Measurements from ENCODE around the gene CCDC110. TPM values are rescaled to one million over a fixed set of nuclear protein-coding genes. Genes with fewer than 3 reads are reported as not detected.

CCDC110 gene
- total and polyA plus RNA-seq, 2 of the 13 experiments (the other 11 are each of a cell fraction or from before 2014, with no cell fraction given) = not detected

DNA sequence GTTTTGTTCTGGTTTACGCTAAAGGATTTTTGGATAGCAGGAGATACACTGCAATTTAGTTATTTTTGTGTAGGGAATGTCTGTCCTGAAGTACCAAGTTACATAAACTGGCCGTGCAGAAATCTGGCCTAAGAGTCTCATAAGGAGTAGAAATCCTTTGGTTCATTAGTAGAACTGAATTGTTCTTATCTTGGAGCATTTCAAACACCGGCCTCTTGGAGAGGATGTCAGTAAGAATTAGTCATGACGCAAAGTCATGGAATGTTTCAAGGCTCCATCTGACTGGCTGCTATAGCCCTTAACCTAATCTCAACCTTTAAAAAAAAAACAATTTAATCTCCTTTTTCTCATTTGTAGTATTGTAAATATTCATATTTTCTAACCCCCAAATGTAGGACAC is 48.6 kb upstream of the CCDC110 start:
- no peaks in the 10 kb centered on the region for H3K9me3 ChIP-seq (ENCODE audit: low read length)
- no peak overlapping the region for H2AFZ ChIP-seq (ENCODE audit: low read length)
- WGBS (ENCODE audit: low lambda C conversion rate) = 81% methylated on average over 4 of the region's 4 CpGs
- FAIRE-seq (no peak), ATAC-seq (no peak), DNase-seq (ENCODE audit: low spot score) (no peak)
- 0 out of 5 replicates have a peak, but pooled peaks cover 0 to 4% of the 10 kb centered on the region in 2 experiments for H3K36me3 ChIP-seq (replicated peaks in 1 of 2; ENCODE audit: control insufficient read depth in 1 of 2, insufficient read depth in 2 of 2, low read length in 2 of 2)
- in situ Hi-C loops (cut with HindIII; ENCODE audit: extremely low pct_ligation_motif_present, low pct_unique_long_range_greater_than_20kb) (no loop called here), intact Hi-C loops (cut with micrococcal nuclease; ENCODE audit: unreplicated experiment) (no loop called here)
- no TSS peak for BruUV-seq (replicated peaks)
- H3K27ac ChIP-seq (ENCODE audit: extremely low read length, insufficient read depth, low read length) = no peak overlapping the region
- H3K4me2 ChIP-seq (ENCODE audit: low read depth, low read length) = no peak overlapping the region
- H3K79me2 ChIP-seq (ENCODE audit: insufficient read depth, low read length) = no peaks in the 10 kb centered on the region
- H3K4me1 ChIP-seq (ENCODE audit: insufficient read depth, low read length) = no peaks in the 10 kb centered on the region
- POLR2A ChIA-PET = no interaction called here
- H3K9ac ChIP-seq (ENCODE audit: insufficient read depth, low read depth, low read length) = no peak overlapping the region
- H3K27me3 ChIP-seq (ENCODE audit: control insufficient read depth in 1 of 2, insufficient read depth in 2 of 2, low read length in 2 of 2) = no peaks in the 10 kb centered on the region; a peak in 1 of 5 replicates
- no peaks in the 10 kb centered on the region for H4K20me1 ChIP-seq (ENCODE audit: insufficient read depth, low read length)
- no peak overlapping the region for H3K4me3 ChIP-seq (replicated peaks in 1 of 3; ENCODE audit: insufficient read depth in 1 of 3, low read depth in 2 of 3, low read length in 3 of 3)
- TF ChIP-seq NFRKB (IDR thresholded peaks at IDR 0.05) = no peak
- no peak for TF ChIP-seq NFYB (CRISPR knock-in tag; IDR thresholded peaks at IDR 0.05)
- no peak for TF ChIP-seq ZBTB25 (CRISPR knock-in tag; IDR thresholded peaks at IDR 0.05)
- TF ChIP-seq FOSL1 (CRISPR knock-in tag; IDR thresholded peaks at IDR 0.05; ENCODE audit: borderline replicate concordance) = no peak
- no peak for TF ChIP-seq NR3C1 (CRISPR knock-in tag; IDR thresholded peaks at IDR 0.05)
- TF ChIP-seq FLYWCH1 (CRISPR knock-in tag; IDR thresholded peaks at IDR 0.05) = no peak
- TF ChIP-seq ZNF615 (CRISPR knock-in tag; IDR thresholded peaks at IDR 0.05; ENCODE audit: borderline replicate concordance) = no peak
- CTCF ChIA-PET (ENCODE audit: low intra/inter-chr PET ratio, low total read pairs) = no interaction called here

DNA sequence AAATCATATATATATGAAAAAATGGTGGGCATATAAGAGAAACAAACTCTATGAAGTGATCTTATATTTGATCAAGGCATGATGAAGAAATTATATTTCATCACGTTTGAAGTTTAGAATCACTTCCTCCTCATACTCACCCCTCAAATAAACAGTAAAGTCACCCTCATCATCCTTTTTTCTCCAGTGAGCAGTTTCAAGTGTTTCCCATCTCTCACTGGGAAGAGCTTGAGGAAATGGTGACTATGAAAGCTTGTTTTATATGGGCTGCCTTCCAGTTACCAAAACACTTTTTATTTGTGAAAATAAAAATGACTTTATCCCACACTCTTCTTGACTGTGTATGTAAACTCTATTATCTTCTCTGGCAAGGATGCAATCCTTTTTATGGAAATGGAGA is 47.0 kb upstream of the CCDC110 start:
- BruUV-seq (replicated peaks) = no TSS peak
- no peaks in the 10 kb centered on the region for H3K36me3 ChIP-seq (replicated peaks in 1 of 2; ENCODE audit: control insufficient read depth in 1 of 2, insufficient read depth in 2 of 2, low read length in 2 of 2)
- no peaks in the 10 kb centered on the region for H3K9me3 ChIP-seq (ENCODE audit: low read length)
- TF ChIP-seq AHDC1 (CRISPR knock-in tag; IDR thresholded peaks at IDR 0.05; ENCODE audit: borderline replicate concordance) = no peak
- CTCF ChIA-PET (ENCODE audit: low intra/inter-chr PET ratio, low total read pairs) = no interaction called here
- WGBS (ENCODE audit: low lambda C conversion rate) = 42% methylated on average over 1 of the region's 1 CpG
- no peak overlapping the region for H3K27ac ChIP-seq (ENCODE audit: extremely low read length, insufficient read depth, low read length)
- POLR2A ChIA-PET = no interaction called here
- H3K4me3 ChIP-seq (replicated peaks in 1 of 3; ENCODE audit: insufficient read depth in 1 of 3, low read depth in 2 of 3, low read length in 3 of 3) = no peak overlapping the region
- H3K4me2 ChIP-seq (ENCODE audit: low read depth, low read length) = no peak overlapping the region
- no peaks in the 10 kb centered on the region for H3K79me2 ChIP-seq (ENCODE audit: insufficient read depth, low read length)
- no peaks in the 10 kb centered on the region for H4K20me1 ChIP-seq (ENCODE audit: insufficient read depth, low read length)
- peaks cover 13% of the 10 kb centered on the region for H3K4me1 ChIP-seq (ENCODE audit: insufficient read depth, low read length)
- no peak for FAIRE-seq
- in situ Hi-C loops (cut with HindIII; ENCODE audit: extremely low pct_ligation_motif_present, low pct_unique_long_range_greater_than_20kb) = loop anchor here (10.0 kb wide), 1 partner anchor 76 kb away; no protein-coding TSS in a partner anchor
- H3K27me3 ChIP-seq (ENCODE audit: control insufficient read depth in 1 of 2, insufficient read depth in 2 of 2, low read length in 2 of 2) = no peaks in the 10 kb centered on the region; a peak in 1 of 5 replicates
- ATAC-seq = no peak
- H2AFZ ChIP-seq (ENCODE audit: low read length) = no peak overlapping the region
- DNase-seq (ENCODE audit: low spot score) = no peak
- no peak overlapping the region for H3K9ac ChIP-seq (ENCODE audit: insufficient read depth, low read depth, low read length)
- intact Hi-C loops (cut with micrococcal nuclease; ENCODE audit: unreplicated experiment) = no loop called here
